GM19468 (cell line): Measurements from ENCODE around the gene KRT6A.

ENCODE experiments used
- ATAC-seq: cut with Tn5 transposase; IDR thresholded peaks from one replicate; pipeline ENCODE4 v1.9.1; 2021; ENCODE audit warnings: mild to moderate bottlenecking, moderate library complexity, moderate number of reproducible peaks; ENCODE audit not compliant: unreplicated experiment; ENCODE audit errors: extremely low read depth

The KRT6A gene

DNA sequence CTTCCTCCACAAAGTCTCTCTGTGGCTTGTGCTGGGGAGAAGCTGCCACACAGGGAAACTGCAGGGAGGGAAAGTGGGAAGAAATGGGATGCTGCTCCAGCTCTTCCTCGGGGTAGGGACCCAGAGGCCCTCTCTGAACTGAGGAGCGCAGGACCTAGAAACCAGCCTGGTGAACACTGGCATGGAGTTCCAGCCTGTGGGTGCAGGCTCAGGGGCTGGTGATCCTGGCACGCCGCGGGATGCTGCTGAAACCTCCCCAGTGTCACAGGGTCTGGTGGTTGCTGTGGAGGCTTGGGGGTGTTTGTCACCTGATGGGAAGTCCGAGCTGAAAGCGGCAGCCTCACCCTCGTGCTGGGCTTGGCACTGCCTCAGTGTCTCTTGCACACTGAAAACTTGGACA is 53.6 kb downstream of the KRT6A start:
- ATAC-seq, result no peak

- no peak for ATAC-seq
Observed at GRCh38 chr12:52438305-52439301, 54.5 kb downstream of the KRT6A start.

DNA sequence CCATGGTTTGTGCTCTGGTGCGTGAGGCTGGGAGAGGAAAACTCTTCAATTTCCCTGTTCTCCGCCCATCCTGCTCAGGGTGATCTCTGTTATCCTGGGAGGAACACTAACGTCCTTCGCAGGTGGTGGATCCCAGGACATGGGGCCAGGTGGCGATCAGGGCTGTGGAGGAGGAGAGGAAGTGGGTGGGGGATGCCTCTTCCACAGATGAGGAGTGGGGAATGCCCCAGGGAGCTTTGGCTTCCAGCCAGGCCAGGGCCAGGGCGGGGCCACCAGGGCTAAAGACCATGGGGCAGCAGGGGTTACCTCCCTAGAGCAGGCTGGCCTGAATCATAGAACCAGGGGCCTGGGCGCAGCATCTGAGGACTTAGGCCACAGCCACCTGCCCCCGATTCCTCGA is 55.5 kb downstream of the KRT6A start:
- no peak for ATAC-seq
